ENCODE measurements around the gene FXYD7.

FXYD7 gene

GRCh38 chr19:35114353-35115176 is 28.5 kb upstream of the FXYD7 start (continued):
- TF ChIP-seq PRDM10 (tag by site-specific recombination; IDR thresholded peaks at IDR 0.05) (no peak; the same call in 1 of the 2 replicates), ZFHX2 (tag by site-specific recombination; conservative IDR thresholded peaks at IDR 0.05) (peak; percentile 34), ZNF24 (tag by site-specific recombination; IDR thresholded peaks at IDR 0.05) (0 out of 2 replicates have a peak, but pooled peaks have one; percentile 52), ZNF785 (tag by site-specific recombination; IDR thresholded peaks at IDR 0.05) (no peak), KLF7 (tag by site-specific recombination; IDR thresholded peaks at IDR 0.05; ENCODE audit: borderline replicate concordance) (peak; percentile 80), ZNF324 (tag by site-specific recombination; IDR thresholded peaks at IDR 0.05) (0 out of 2 replicates have a peak, but pooled peaks have one; percentile 41), KLF1 (tag by site-specific recombination; IDR thresholded peaks at IDR 0.05) (peak; percentile 90), SCRT2 (tag by site-specific recombination; IDR thresholded peaks at IDR 0.05) (peak; percentile 100), KLF17 (tag by site-specific recombination; IDR thresholded peaks at IDR 0.05) (peak; percentile 90), ZBTB8A (tag by site-specific recombination; IDR thresholded peaks at IDR 0.05) (peak; percentile 41; the same call in 1 of the 2 replicates), ZNF335 (tag by site-specific recombination; conservative IDR thresholded peaks at IDR 0.05) (peak; percentile 71), ZBTB10 (tag by site-specific recombination; IDR thresholded peaks at IDR 0.05) (peak; percentile 72), ZBTB48 (tag by site-specific recombination; IDR thresholded peaks at IDR 0.05) (peak; percentile 98), KLF16 (tag by site-specific recombination; IDR thresholded peaks at IDR 0.05) (peak; percentile 83; the same call in 1 of the 2 replicates), CTCF (tag by site-specific recombination; IDR thresholded peaks at IDR 0.05) (peak; percentile 98), ZEB2 (tag by site-specific recombination; IDR thresholded peaks at IDR 0.05) (peak; percentile 73), ZNF148 (tag by site-specific recombination; IDR thresholded peaks at IDR 0.05; ENCODE audit: borderline replicate concordance) (no peak), ZNF223 (tag by site-specific recombination; IDR thresholded peaks at IDR 0.05) (no peak), ZSCAN23 (tag by site-specific recombination; IDR thresholded peaks at IDR 0.05) (no peak), ZNF600 (tag by site-specific recombination; IDR thresholded peaks at IDR 0.05) (peak; percentile 66), SP2 (tag by site-specific recombination; IDR thresholded peaks at IDR 0.05) (peak; percentile 39; the same call in 1 of the 2 replicates), ZNF558 (tag by site-specific recombination; IDR thresholded peaks at IDR 0.05) (peak; percentile 13; the same call in 1 of the 2 replicates), ZNF510 (tag by site-specific recombination; IDR thresholded peaks at IDR 0.05; ENCODE audit: insufficient replicate concordance) (no peak), ZNF394 (tag by site-specific recombination; IDR thresholded peaks at IDR 0.05; ENCODE audit: borderline replicate concordance) (no peak), ZBTB20 (tag by site-specific recombination; IDR thresholded peaks at IDR 0.05) (peak; percentile 22; the same call in 1 of the 2 replicates), ZXDB (tag by site-specific recombination; IDR thresholded peaks at IDR 0.05) (peak; percentile 53; the same call in 1 of the 2 replicates), ZFP37 (tag by site-specific recombination; IDR thresholded peaks at IDR 0.05) (0 out of 2 replicates have a peak, but pooled peaks have one; percentile 48), ZNF521 (tag by site-specific recombination; IDR thresholded peaks at IDR 0.05) (no peak)
